Esophagus squamous epithelium (tissue), 4 donors: ENCODE results near the gene B4GALT5.

ENCODE experiments used
- CTCF ChIP-seq, 6 experiments: fragments of 450-650 bp in 4 of 6; fragments of 200-600 bp in 2 of 6; sonication (generic) in 2 of 6; IDR thresholded peaks; one replicate each; pipeline ENCODE4 v1.5.1; 2016 to 2019; ENCODE audit warnings: antibody characterized with exemption in 6 of 6, mild to moderate bottlenecking in 4 of 6, moderate library complexity in 4 of 6
- POLR2A ChIP-seq, 4 donors: fragments of 450-650 bp; IDR thresholded peaks; one replicate each; pipeline ENCODE4 v1.6.1; 2017; ENCODE audit warnings: antibody characterized with exemption in 4 of 4, mild to moderate bottlenecking in 4 of 4, moderate library complexity in 3 of 4

GRCh38 chr20:49629606-49630005, 84.1 kb downstream of the B4GALT5 start:
- TF ChIP-seq CTCF (IDR thresholded peaks at IDR 0.05) (no peak), POLR2A (IDR thresholded peaks at IDR 0.05) (no peak)
